GM21526 (cell line): ENCODE measurements around the gene LANCL3.
"Not testable (repeated sequence)": the region's sequence is repeated elsewhere in the genome, so short reads cannot be mapped to it uniquely, and the experiment has no call there.

Experiments used
- ATAC-seq: cut with Tn5 transposase; IDR thresholded peaks from one replicate; pipeline ENCODE4 v1.9.1; 2021; ENCODE audit warnings: moderate library complexity; ENCODE audit not compliant: unreplicated experiment, low FRiP score

LANCL3 gene

DNA sequence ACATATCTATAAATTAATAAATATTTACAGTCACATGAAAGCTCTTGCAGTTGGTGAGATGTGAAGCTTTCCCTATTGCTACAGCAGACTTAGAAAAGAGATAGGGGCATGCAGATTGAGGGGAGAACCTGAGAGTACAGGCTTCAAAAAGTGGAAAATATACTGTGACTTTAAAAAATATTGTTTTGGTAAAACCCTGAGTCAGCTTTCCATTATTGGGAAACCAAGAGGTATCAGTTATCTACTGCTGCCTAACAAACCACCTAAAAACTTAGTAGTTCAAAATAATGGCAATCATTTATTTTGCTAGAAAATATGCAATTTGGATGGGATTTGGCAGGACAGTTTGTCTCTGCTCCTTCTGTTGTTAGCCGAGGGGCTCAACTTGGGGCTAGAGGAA, 38.3 kb downstream of the LANCL3 start:
- ATAC-seq = no peak

DNA sequence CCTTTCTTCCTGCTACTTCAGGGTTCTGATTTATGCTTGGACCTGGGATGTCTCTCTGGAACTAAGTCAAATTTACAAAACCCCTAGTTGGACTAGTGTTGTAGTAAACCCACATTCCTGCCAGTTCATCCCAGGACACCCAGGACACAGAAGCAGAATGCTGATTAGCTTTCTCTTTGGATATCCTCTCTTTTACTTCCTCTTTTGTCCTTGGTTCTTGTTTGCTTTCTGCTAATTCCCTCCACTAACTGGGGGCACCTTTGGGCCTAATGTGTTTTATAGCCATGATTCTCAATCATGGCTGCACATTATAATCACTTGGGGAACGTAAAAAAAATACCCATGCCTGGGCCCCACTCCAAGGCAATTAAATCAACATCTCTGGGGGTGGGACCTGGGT, 42.5 kb downstream of the LANCL3 start:
- ATAC-seq = no peak

DNA sequence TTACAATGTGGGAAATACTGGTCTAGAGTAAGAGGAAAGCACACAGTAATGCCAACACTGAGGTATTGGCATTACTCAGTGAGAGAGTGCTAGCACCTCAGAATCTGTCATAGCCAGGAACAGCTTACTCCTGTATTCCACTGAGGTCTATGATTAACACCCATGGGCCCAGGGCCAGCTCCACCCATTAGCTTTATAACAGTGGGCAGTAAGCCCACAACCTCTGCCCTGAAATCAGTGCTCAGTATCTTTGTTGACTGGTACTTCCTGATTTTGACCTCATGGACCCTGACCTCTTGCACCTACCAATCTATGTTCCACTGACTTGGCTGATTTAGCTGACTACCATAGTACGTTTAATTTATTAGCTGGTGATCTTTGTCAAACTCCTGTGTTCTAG, 56.1 kb downstream of the LANCL3 start:
- no peak for ATAC-seq

DNA sequence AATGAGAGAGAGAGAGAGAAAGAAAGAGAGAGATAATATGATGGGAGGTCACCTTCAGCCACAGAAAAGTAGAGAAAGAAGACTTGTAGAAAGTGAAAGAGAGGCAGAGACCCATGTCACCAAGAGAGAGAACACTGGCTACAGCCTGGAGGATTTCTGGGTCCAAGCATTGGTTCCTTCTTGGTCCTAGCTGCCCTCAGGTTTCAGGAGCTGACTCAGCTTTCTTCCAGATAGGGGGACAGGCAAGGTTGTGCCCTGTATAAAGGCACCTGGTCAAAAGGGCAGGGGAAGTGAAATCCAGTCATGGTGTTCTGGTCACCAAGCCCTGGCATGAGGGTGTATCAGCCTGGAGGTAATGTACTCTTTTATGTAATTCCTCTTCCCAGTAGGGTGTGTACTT, 66.6 kb downstream of the LANCL3 start:
- no peak for ATAC-seq

DNA sequence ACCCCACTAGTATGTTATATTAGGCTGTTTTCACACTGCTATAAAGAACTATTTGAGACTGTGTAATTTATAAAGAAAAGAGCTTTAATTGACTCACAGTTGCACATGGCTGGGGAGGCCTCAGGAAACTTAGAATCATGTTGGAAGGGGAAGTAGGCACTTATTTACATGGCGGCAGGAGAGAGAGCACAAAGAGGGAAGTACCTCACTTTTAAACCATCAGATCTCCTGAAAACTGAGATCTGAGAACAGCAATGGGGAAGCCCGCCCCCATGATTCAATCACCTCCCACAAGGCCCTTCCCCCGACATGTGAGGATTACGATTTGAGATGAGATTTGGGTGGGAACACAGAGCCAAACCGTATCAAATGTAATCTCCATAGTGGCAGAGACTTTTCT, 68.7 kb downstream of the LANCL3 start:
- no peak for ATAC-seq

DNA sequence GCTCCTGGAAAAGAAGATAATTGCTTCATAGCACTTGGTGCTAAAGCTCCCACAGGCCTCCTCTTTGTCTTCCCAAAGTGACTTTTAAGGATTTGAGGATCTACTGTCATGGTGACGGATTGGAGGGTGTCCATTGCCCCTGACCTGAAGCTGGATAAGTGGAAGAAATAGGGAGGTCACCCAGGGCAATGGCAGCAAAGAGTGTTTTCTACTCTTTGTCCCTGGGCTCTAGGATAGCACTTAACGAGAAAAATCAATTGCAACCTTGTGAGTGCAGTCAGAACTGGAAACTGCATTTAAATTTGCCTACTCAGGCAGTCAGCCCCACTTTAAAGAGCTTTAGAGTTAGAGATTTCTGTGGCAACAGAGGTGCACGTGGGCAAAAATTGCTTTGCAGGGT, 70.4 kb downstream of the LANCL3 start:
- ATAC-seq = no peak

DNA sequence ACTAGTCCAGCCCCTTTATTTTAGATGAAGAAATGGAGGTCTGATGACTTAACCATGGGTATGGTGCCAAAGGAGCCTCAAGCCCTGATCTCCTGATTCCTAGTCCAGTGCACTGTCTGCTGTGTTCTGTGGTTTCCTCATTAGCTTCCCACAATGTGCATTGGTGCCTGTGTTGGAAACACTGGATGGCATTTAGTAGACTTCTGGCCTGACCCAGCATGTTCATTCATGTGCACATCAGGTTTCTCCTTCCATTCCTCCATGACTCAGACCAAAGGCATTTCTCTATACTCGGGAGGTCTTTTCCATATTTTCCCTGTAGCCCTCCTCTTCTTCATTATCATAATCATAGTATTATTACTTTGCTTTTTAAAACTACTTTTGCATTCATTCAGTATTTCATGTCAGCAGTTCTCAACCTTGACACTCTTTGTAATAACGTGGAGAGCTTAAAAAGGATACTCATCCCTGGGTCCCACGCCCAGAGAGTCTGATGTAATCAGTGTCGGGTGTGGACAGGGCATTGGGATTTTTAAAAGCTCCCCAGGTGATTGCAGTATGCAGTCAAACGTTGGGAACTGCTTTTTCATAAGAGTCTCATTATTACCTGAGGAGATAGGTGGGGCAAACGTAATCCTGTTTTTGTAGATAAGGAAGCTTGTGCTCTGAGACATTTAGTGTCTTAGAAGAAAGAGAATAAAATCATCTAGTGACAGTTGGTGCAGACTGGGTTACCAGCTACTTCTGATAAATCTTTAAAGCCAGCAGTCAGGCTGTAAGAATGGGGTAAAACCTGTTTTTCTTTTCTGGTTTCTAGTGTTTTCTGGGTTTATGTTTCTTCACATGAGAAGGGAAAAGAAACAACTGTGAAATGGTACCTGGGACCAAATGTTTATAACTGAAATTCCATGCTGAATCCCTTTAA, 73.2 kb downstream of the LANCL3 start:
- ATAC-seq = no peak

DNA sequence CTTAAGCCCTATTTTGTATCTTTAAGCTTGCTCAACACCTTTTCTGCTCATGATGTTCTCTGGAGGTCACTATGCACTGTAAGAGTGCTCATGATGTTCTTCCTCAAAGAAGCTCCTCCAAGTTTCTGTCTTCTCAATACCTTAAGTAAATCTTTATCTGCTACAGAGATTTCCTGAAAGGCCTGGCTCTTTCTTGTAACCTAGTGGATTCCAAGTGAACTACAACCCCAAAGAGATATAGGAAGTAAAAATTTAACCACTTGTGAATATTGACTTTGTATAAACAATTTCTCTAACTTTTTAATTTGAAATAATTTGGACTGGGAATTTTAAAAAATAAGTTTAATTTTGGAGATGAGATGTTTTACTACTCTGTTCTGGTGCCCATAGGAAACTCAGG, 74.8 kb downstream of the LANCL3 start:
- no peak for ATAC-seq

DNA sequence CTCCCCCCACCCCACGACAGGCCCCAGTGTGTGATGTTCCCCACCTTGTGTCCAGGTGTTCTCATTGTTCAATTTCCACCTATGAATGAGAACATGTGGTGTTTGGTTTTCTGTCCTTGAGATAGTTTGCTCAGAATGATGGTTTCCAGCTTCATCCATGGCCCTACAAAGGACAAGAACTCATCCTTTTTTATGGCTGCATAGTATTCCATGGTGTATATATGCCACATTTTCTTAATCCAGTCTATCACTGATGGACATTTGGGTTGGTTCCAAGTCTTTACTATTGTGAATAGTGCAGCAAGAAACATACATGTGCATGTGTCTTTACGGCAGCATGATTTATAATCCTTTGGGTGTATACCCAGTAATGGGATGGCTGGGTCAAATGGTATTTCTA, 79.4 kb downstream of the LANCL3 start:
- ATAC-seq = not testable (repeated sequence)

DNA sequence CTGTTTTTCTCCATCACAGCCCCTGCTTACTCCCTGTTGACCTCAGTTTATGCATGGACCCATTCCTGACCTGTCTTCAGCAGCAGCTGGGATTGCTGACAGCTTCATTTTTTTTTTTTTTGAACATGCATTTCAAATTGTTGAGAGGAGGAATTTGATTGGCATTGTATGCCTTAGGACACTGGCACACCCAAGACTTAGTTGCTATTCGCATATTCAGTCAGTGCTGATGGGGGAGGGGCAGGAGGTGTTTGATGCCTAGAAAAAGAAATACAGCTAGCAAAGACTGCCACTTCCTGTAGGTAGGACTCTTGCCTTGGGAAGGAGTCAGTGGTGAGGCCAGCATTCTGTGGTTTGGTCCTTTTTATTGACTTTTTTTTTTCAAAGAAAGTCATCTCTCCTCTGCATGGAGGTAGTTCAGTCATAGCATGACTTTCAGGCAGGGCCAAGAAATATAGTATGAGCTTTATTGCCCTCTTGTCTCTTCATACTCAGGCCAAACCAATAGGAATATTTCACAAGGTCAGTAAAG, 80.5 kb downstream of the LANCL3 start:
- ATAC-seq = no peak

DNA sequence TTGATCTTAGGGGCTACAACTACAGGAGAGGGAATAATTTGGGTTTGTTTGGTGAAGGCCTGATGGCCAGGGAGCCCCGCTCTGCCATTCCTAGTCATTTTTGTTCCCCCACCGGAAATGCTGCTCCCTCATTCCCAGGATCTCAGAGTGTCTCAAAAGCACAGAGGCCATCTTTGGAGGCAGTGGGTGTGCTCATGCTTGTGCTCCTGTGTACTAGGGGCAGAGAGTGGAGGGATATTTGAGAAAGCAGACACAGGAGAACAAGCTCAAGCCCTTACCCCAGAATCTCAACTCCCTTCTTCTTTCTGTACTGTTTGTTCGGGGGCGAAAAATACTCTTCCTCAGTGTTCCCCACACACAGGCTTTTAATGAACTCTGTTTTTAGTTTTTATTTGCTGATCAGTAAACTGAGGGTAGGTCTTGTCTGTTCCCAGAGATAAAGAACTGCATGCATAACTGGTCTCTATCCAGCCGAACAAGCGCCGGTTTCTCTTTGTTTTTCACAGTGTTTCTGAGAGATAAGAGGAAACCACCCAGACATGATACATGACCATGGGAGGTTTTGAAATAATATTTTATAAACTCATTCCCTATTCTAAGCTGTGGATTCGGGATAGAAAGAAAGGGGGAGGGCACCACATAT, 81.2 kb downstream of the LANCL3 start:
- ATAC-seq = no peak

DNA sequence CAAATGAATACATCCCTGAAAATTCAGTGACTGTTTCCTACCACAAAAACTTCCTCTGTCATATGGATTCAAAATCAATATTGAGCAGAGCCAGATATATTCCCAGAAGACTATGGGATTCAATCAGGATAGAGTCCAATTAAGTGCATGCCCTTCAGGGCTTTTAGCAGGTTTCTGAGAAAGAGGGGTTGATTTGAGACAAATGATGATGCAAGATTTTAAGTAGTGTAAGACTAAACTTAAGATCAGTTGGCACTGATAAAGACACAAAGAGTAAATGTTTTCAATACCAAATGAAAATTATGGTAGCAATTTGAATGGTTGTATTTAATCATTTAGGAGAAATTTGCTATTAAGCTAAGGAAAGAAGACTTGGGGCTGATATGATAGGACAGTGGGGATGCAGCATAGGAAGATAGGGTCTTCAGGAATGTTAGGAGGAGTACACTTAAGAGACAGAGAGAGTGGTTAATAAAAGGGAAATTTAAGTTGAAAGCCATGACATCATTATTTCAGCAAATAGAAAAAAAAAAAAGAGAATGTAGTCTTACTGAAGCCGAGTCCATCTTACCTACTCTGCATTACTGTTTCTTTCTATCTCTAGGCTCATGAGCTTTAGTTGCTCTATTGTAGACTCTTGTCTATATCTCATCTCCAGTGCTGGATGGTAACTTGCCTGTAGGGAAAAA, 82.1 kb downstream of the LANCL3 start:
- no peak for ATAC-seq

DNA sequence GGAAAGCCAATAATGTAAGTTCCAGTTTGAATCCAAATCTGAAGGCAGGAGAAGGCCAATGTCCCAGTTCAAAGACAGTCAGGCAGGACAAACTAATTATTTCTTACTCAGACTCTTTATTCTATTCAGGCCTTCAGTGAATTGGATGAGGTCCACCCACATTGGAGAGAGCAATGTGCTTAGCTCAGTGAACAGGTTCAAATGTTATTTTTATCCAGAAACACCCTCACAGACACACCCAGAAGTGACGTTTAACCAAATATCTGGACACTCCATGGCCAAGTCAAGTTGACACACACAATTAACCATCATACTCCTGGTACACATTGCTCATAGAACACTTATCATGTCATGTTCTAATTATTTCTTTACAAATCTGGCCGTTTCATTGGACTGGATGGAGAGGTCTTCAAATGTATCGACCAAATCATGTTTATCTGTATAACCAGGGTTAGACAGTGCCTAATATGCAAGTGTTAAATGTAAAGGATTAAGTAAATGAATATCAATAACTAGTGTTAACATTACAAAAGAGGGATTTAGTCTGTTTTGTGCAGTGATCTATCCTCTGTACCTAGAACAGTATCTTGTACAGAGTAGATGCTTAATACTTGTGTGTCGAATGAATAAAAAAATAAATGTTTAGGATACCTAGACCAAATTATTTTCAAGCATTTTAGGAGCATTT, 87.0 kb downstream of the LANCL3 start:
- no peak for ATAC-seq

DNA sequence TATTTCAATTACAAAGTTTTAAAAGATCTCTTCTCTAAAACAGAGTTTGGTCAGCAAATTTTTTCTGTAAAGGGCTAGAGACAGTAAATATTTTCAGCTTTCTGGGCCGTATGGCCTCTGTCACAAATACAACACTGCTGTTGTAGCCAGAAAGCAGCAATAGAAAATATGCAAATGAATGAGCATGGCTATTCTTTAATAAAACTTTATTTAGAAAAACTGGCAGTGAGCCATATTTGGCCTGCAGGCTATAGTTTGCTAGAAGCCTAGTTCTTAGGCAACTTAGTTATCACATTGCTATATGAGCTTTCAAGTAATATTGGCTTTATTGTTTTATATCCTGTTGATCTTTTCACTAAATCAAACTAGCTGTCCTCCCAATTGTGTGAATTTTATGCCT, 87.6 kb downstream of the LANCL3 start:
- ATAC-seq = no peak

DNA sequence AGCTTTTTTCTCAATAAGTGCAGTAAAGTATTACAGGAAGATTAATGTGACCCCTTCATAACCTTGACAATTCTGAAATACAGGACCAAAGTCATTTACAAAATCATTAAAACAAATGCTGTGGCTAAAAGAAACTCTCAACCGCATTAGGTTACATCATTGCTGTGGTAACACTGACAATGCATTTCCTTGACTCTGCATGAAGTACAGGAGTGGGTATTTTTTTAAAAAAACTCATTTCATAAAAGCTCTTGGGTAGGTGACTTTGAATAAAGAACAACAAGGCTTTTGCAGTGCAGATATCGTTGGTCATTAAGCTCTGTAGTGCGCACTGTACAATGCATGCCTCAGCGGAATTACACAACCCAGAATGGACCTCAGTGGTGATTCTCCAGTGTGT, 90.7 kb downstream of the LANCL3 start:
- no peak for ATAC-seq

DNA sequence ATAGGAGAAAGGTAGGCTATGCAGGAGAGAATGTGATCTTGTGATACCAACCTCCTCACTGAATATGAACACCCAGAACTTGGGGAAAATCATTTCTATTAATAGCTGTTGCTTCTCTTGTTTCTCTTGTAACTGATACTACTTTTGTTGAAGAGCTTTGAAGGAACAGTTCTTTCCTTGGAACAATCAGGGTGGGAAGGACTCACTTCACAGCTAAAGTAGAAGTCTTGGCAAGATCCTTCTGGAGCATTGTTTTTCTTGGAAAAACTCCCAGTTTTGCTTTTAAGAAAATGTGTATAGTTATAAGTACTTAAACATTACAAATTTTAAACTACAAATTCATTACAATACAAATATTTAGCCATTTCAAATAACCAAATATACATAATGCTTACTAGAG, 95.1 kb downstream of the LANCL3 start:
- no peak for ATAC-seq

DNA sequence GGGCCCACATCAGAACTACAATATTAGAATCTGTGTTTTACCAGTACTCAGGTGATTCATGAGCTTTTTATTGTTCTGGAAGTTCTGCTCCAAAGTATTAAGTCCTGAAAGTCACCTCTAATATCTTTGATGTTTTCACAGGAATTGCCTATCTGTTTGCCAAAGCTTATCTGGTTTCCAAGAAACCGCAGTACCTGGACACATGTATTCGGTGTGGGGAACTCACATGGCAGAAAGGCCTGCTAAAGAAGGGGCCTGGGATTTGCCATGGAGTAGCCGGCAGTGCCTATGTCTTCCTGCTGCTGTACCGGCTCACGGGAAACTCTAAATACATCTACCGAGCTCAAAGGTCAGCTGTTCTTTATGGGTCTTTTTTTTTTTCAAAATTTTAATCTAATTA, 95.7 kb downstream of the LANCL3 start:
- ATAC-seq = no peak

DNA sequence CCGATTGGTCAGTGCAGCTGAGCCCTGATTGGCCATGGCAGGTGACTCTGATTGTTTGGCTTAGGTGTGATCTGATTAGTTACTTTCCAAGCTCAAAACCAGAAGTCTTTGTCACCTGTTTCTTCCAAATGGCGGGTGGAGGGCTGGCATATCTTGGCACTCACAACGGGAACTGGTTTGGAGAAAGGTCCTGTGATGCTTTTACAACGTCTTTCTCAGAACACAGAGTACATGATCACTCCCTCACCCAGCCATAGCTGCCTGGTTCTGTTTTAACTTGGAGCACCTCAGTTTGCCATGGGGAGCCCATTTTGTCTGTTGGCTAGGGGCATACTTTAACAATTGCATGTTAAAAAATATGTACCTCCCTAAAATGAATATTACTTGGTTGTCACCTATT, 101.1 kb downstream of the LANCL3 start:
- ATAC-seq = no peak

DNA sequence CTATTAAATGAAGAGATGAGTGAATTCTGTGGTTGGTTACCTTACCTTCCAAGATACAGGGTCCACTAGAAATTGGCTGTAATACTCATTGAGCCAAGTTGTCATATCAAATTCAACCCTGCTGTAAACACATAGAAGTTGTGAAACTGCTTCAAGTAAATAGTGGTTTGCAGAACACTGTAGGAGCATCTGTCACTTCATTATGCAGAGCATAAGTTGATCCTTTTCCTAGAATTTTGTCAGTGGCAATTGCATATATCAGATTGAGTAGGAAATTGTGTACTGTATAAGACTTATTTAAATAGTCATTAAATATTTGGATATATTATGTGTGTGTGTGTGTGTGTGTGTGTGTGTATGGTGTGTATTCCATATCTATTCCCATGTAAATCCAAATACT, 105.3 kb downstream of the LANCL3 start:
- no peak for ATAC-seq

DNA sequence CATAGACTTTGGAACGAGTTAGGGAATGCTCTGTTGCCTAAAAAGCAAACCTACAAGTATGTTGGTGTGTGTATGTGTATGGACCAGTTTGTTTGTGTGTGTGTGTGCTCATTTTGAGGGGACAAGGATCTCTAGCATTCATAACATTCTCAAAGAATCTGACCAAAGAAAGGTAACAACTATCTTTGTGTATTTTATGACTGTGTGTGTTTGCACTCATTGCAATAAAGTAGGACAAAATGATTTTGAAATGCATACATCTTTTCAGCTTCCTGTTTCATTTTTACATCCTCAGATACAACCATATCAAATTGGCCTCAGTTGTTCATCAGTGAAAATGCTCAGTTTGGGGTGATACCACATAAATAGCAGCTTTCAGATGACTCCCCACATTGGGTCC, 105.8 kb downstream of the LANCL3 start:
- peak; percentile 15 for ATAC-seq

DNA sequence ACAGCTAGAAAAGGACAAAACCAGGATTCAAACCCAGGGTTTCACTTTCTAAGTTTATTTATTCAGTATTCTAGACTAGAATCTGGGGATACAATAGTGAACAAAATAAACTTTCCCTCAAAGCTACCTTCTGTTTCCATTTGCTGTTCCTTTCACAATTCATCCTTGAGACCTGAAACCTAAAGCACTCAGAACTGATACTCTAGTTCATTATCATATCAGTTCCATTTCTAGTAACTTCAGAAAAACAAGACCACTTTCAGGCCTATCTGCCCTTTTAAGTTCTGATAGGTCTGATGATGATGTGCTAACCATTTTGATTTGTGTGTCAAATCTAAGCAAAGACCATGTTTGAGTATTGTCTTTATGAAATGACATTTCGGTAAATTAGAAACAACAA, 106.3 kb downstream of the LANCL3 start:
- peak; percentile 77 for ATAC-seq
